ENCODE results near the gene KCNJ16. TPM values are rescaled to one million over a fixed set of nuclear protein-coding genes. Genes with fewer than 3 reads are reported as not detected.
A peak's percentile ranks its signal among the peaks of the same experiment; 100 is the strongest.

The KCNJ16 gene
- polyA plus RNA-seq, 2 of the 4 experiments (the other 2 are of a cell fraction), result 0.87 to 1.6 TPM

- ATAC-seq, result no peak
- ChIA-PET POLR2A (no interaction called here), CTCF (no interaction called here)
- TF ChIP-seq CBX2 (IDR thresholded peaks at IDR 0.05; ENCODE audit: borderline replicate concordance, low read depth) (no peak), REST (IDR thresholded peaks at IDR 0.05) (no peak), POLR2AphosphoS2 (conservative IDR thresholded peaks at IDR 0.05; ENCODE audit: low read length) (no peak), CHD2 (IDR thresholded peaks at IDR 0.05; ENCODE audit: low read length, partially characterized antibody) (no peak), MAZ (IDR thresholded peaks at IDR 0.05; ENCODE audit: borderline replicate concordance, low read depth, low read length) (no peak), ZC3H11A (IDR thresholded peaks at IDR 0.05) (no peak), FOXS1 (CRISPR knock-in tag; IDR thresholded peaks at IDR 0.05) (no peak), TP53 (CRISPR knock-in tag; IDR thresholded peaks at IDR 0.05) (no peak), BCL3 (IDR thresholded peaks at IDR 0.05) (no peak), ELK1 (IDR thresholded peaks at IDR 0.05; ENCODE audit: low read depth, low read length) (no peak), EHF (CRISPR knock-in tag; IDR thresholded peaks at IDR 0.05) (no peak), JUNB (IDR thresholded peaks at IDR 0.05) (no peak), ATOH8 (CRISPR knock-in tag; IDR thresholded peaks at IDR 0.05; ENCODE audit: low read depth) (no peak), PHF8 (IDR thresholded peaks at IDR 0.05; ENCODE audit: borderline replicate concordance, low read depth) (no peak), FOSL2 (IDR thresholded peaks at IDR 0.05) (no peak), FOSL2 (CRISPR knock-in tag; IDR thresholded peaks at IDR 0.05) (no peak), RNF2 (IDR thresholded peaks at IDR 0.05; ENCODE audit: borderline replicate concordance, low read depth) (no peak), NFE2L2 (conservative IDR thresholded peaks at IDR 0.05; ENCODE audit: low read length) (no peak), USF2 (IDR thresholded peaks at IDR 0.05) (no peak), CBX8 (IDR thresholded peaks at IDR 0.05) (no peak)
- Histone ChIP-seq H3K4me1 (peaks cover 27% of the 10 kb centered on the region), H3K9me3 (no peaks in the 10 kb centered on the region), H3K4me2 (no peak overlapping the region), H3K27ac (no peak overlapping the region), H3K4me3 (no peak overlapping the region)
- 53% methylated on average over 4 of the region's 4 CpGs for WGBS (ENCODE audit: missing lambda C conversion rate)
- no peak for FAIRE-seq
- DNase-seq (ENCODE audit: low read depth in 1 of 2, low spot score in 1 of 2), result no peak
Measured at GRCh38 chr17:70078549-70078948, 3.5 kb downstream of the KCNJ16 start.

- TF ChIP-seq ZSCAN20 (CRISPR knock-in tag; IDR thresholded peaks at IDR 0.05) (no peak), MAFK (IDR thresholded peaks at IDR 0.05; ENCODE audit: partially characterized antibody) (peak; percentile 55), JUNB (IDR thresholded peaks at IDR 0.05) (no peak)
- Histone ChIP-seq H3K4me2 (no peak overlapping the region), H3K4me1 (peaks cover 27% of the 10 kb centered on the region), H3K4me3 (no peak overlapping the region), H3K9me3 (no peaks in the 10 kb centered on the region), H3K27ac (no peak overlapping the region)
- no peak for FAIRE-seq
- ATAC-seq, result no peak
- 91% methylated on average over 3 of the region's 3 CpGs for WGBS (ENCODE audit: missing lambda C conversion rate)
- DNase-seq (ENCODE audit: low read depth in 1 of 2, low spot score in 1 of 2), result no peak
- CTCF ChIA-PET, result no interaction called here
- POLR2A ChIA-PET, result no interaction called here
Measured at GRCh38 chr17:70078994-70079531, 4.0 kb downstream of the KCNJ16 start.

Data from A549 (cell line).